ENCODE data around the gene NUDT7.

- TF ChIP-seq, protein P1, sequence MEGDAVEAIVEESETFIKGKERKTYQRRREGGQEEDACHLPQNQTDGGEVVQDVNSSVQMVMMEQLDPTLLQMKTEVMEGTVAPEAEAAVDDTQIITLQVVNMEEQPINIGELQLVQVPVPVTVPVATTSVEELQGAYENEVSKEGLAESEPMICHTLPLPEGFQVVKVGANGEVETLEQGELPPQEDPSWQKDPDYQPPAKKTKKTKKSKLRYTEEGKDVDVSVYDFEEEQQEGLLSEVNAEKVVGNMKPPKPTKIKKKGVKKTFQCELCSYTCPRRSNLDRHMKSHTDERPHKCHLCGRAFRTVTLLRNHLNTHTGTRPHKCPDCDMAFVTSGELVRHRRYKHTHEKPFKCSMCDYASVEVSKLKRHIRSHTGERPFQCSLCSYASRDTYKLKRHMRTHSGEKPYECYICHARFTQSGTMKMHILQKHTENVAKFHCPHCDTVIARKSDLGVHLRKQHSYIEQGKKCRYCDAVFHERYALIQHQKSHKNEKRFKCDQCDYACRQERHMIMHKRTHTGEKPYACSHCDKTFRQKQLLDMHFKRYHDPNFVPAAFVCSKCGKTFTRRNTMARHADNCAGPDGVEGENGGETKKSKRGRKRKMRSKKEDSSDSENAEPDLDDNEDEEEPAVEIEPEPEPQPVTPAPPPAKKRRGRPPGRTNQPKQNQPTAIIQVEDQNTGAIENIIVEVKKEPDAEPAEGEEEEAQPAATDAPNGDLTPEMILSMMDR (IDR thresholded peaks at IDR 0.05): no peak
- TF ChIP-seq POLR2A (IDR thresholded peaks at IDR 0.05): no peak
These were observed 797 bp downstream of the NUDT7 start for GRCh38 chr16:77723108-77723514.

Measured in esophagus squamous epithelium (tissue), 4 donors.